ENCODE results near the gene WDR47.
"Not testable (repeated sequence)": the region's sequence is repeated elsewhere in the genome, so short reads cannot be mapped to it uniquely, and the experiment has no call there.

Gene WDR47

GRCh38 chr1:108961752-108962486 is 80.0 kb downstream of the WDR47 start:
- no peak for FAIRE-seq

DNA sequence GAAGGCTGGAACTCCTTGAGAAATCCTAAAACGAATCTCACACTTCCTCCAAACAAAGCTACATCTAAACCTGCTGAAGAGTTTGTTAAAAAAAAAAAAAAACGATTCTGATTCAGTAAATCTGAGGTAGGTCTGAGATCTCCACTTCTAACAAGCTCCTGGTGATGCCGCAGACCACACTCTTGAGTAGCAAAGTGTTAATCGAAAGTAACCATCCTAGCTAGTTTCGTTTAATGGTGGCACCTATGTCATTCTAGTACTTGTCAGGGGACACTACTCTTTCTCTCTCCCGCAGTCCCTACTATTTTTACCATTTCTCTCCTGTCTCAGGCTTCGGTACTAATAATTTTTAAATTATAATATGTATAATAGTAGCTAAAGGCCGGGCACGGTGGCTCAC is 80.7 kb downstream of the WDR47 start:
- no peak for FAIRE-seq

- no peak for FAIRE-seq
These were observed 81.2 kb downstream of the WDR47 start for GRCh38 chr1:108960719-108961118.

DNA sequence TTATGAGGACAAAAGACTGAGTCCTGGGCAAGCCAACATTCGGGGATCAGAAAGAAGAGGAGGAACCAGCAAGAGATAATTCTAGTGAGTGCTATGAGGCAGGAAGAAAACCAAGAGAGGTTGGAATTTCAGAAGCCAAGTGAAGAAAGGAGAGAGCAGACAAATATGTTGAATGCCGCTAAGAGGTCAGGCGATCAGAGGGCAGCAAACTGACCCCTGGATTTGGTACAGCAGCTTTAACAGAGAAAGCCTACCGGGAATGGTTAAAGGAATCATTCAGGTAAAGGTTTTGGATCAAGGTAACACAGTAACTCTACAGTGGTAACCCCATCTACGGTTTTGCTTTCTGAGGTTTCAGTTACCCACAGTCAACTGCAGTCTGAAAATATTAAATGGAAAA is 84.0 kb downstream of the WDR47 start:
- FAIRE-seq, result no peak

- no peak for FAIRE-seq
These were observed 86.0 kb downstream of the WDR47 start for GRCh38 chr1:108955881-108956280.

DNA sequence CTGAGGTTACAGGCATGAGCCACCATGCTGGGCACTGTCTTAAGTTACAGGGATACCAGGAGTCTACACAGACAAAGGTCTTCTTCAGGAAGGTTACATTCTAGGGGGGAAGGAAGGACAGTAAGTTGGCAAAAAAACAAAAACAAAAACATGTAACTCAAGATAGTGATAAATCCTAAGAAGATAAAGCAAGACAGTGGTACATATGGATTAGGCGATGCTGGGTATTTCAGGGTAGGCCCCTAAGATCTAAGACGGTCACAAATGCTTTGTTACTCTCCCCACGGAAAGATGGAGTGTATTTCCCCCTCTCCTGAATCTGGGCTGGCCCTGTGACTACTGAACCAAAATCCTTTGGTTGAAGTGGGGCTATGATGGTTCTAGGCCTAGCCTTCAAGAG is 86.8 kb downstream of the WDR47 start:
- no peak for FAIRE-seq

GRCh38 chr1:108953452-108953851 is 88.5 kb downstream of the WDR47 start:
- FAIRE-seq, result no peak

GRCh38 chr1:108951242-108951641 is 90.7 kb downstream of the WDR47 start:
- FAIRE-seq, result no peak

DNA sequence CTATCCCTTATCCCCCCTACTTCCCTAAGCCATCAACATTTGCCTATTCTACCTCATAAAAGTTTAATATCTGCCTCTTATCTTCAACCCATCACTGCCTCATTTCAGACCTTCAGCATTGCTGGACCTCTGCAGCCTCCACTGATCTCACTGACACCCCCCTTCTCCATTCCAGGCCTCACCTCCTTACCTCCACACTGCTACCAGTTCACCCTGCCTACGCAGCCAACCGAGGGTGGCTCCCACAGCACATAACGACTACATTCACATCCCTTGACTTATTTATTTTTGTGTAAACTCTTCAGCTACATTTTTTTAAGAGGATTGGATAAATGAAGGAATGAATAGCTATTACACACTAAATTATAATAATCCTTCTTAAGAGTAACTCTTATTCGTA is 92.9 kb downstream of the WDR47 start:
- FAIRE-seq, result no peak

DNA sequence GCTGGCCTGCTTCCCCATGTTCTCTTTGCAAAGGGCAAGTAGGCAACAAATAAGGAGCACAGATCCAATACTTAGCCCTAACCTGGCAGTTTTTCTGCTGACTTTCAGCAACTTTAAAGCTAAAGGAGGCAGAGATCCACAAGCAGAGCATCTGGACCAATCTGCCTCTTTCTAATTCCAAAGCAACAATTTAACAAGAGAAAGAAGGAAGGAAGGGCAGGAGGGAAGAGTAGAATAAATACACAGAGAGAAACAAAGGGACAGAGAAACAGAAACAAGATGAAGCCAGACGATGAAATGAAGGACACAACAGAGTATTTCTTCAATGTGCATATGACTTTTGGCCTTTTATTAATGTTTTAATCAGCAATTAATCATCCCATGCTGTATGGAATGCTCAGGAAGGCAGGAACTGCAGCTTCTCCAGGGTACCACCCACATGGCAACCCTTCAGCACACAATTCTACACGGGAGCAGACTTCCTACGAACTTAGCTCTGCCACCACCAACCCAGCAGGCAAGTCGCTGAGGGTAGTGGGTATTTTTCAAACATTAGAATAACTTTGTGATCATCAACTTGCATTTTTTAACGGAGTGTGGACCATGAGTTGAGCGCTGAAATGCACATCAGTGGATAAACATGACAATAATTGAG is 93.9 kb downstream of the WDR47 start:
- FAIRE-seq, result no peak

GRCh38 chr1:108936170-108936569 is 105.7 kb downstream of the WDR47 start:
- no peak for FAIRE-seq

DNA sequence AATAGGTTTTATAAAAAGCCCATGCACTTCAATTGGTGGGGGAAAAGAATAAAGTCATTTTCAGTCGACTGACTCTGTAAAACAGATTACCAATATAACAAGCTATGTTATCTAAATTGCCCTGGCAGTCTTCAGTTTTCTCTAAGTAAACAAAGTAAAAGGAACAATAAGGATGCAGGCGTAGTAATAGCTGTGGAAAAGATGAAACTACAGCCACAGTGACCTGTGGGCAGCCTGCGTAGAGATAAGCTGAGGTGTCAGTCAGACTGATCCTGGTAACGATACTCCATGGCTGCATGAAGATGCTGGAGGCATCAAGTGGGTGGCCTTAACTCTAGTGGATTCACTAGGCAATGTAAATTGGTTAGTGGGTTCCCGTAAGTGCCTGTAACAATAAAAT is 108.0 kb downstream of the WDR47 start:
- no peak for FAIRE-seq

GRCh38 chr1:108927565-108927964 is 114.3 kb downstream of the WDR47 start:
- not testable (repeated sequence) for FAIRE-seq

DNA sequence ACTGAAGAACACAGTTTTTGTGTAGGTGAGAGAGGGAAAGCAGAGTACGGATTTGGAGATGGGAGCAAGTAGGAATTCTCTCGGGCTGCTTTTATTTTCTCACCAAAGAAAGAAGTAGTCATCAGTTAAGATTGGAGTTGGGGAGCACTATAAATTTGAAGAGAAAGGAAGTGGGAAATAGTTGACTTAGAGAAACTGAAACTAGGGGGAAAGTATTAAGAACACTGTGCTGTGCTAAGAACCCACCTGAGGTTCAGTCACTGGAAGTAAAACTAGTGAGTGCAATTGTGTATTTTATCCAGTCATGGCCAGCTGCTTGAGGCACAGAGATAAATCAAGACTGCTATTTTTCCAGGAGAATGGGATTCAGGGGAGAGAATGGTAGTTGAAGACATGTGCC is 116.0 kb downstream of the WDR47 start:
- no peak for FAIRE-seq

All from endometrium (tissue), 2 donors.